Measurements from ENCODE around the gene MTPN.

Gene MTPN

GRCh38 chr7:135929249-135929648 is 47.9 kb downstream of the MTPN start:
- no peak for DNase-seq

DNA sequence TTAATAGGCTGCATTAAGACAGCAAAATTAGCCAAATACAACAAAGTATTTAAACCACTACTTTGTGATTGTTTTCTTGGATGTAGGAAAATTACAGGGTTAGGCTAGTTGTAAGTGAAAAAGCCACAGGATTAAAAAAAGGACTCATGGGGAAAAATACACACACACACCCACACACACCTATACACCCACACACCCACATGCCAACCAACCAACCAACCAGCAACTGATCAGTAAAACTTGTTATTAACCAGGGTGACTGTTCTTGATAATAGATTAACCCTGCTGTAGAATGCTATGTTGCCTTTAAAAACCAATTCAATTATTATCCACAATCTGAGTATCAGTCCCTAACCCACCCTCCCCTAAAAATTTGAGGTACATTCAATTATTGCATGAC is 49.0 kb downstream of the MTPN start:
- DNase-seq, result no peak

GRCh38 chr7:135925210-135925609 is 51.9 kb downstream of the MTPN start:
- no peak for DNase-seq

DNA sequence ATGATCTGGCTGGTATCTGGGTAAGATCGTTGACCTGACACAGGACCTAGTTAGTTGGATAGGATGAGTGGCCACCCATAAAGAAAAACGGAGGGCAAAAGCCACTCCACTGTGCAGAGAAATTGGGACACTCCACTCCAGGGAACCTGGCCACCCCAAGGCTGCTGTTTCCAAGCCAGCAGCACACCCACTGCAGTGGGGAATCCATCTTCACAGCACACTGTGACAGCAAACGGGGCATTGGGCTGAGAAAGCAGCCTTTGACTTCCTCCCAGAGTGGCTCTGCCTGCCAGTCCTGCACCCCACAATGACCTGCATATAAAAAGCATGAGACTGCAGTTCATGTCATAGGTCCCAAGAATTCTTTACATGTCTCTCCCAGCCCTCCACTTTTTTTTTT is 52.9 kb downstream of the MTPN start:
- DNase-seq, result no peak

GRCh38 chr7:135922263-135922662 is 54.9 kb downstream of the MTPN start:
- DNase-seq, result no peak

DNA sequence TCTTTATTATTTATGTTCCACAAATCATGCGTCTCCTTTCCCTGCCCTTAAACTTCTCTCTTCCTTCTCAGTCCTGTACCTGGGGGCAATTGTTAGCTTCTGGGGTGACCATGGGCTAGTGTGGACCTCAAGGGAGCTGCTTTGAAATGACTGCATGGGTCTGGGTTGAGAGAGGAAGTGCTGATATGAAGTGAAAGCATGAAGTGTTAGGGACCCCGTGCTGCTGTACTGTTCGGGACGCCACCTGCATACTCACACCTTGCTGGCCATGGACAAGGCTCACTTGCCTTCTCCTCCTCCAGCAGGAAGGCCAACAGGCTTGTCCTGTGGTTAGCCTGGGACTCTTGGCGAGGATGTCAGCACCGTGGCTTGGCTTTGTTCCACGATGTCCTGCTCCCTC is 56.7 kb downstream of the MTPN start:
- no peak for DNase-seq

- no peak for DNase-seq
Observed at GRCh38 chr7:135919071-135919841, 57.9 kb downstream of the MTPN start.

DNA sequence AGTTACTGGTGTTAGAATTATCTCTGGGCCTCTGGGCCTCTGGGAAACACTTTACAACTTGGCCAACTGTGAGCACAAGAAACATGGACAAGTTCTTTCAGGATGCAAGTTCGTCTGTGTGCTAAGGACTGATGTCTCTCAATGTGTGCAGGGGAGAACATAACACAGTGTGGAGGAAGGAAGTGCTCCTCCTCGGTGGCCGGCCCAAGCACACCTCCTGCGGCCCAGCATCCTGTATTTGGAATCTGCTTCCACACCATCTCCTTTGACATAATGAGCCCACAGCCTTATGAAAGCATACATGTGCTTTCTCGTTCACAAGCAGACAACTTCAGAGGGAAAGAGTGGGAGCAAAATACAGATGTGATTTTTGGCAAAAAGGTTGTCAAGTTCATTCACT is 59.0 kb downstream of the MTPN start:
- DNase-seq, result no peak

- no peak for DNase-seq
Observed at GRCh38 chr7:135917721-135918120, 59.4 kb downstream of the MTPN start.

DNA sequence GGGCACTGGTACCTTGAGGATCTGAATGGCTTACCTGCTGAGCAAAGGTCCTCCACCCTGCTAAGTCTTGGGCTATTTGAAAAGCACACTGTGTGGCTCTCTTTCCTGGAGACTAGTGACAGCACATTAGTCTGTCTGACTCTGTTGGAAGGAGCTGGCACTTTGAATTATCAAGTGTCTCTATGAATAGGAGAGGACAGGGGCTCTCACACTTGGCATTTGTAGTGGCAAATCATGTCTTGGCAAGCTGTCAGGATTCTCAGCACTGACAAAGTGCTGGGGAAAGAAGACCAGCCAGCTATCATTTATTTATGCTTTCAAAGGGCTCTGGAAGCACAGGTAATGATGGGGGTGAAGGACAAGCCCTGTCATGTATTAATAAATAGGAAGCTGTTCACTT is 62.8 kb downstream of the MTPN start:
- DNase-seq, result no peak

DNA sequence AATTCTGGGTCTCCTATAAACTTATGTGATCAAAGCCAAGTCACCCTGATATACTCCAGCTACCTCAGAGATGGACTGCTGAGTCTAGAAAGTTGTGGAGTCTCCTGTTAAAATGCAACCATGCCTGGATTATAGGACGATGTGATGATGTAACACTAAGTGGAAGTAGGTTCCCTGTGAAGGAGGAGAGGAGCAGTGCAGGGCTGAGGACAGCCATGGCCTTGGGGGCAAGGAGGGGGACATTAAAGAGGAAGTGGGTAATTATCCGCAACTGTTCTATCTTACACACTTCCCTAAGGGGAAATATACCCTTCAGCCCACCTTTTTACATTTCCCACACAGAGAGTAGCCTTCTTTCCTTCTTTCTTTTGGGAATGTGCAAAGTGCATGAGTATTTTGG is 63.8 kb downstream of the MTPN start:
- no peak for DNase-seq

DNA sequence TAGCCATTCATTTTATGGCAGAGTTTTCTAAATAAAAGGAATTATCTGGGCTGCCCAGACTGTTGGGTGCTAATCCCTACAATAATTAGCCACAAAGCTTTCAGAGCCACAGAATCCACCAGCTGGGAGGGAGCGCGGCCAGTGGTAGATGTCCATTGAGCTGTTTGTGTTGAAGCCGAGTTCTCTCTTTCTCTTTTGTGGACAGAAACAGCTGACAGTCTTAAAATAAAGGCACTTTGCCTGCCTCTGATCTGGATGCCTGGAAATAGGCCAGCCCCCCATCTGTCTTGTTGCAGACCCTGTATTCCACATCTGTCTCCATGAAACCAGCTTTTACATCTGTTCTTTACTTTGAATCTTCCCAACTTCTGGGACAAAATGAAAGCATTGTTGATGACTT is 66.1 kb downstream of the MTPN start:
- DNase-seq, result peak in 19 of 58 donors; percentile 2 to 35 (median 10)

DNA sequence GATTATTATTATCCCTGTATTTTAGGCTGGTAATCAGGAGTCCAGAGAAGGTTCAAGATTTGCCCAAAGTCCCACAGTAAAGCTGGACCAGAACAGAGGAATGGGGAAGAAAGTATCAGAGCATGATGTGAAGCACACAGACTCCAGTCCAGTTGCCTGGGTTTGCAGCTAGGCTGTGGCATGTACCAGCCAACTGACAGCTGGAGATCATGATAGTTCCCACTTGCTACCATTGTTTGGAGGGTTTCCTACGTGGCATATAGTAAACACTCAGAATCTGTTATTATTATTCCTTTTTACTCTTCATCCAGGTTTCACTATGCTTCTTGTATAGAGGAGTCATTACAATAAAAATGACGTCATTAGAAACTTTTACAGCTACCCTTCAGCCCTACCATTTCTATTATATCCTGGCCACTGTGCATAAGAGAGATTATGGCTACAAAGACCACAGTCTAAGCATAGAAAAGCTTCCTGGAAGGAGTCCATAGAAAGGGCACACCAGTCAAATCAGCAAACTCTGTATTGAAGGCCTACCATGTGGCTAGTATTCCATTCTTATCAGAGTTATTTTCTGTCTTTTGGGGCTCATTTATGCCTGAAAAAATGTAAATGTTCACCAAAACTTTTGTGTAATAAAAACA is 66.6 kb downstream of the MTPN start:
- no peak for DNase-seq

- no peak for DNase-seq
Observed at GRCh38 chr7:135905858-135906257, 71.3 kb downstream of the MTPN start.

- no peak for DNase-seq
Observed at GRCh38 chr7:135905355-135905754, 71.8 kb downstream of the MTPN start.

GRCh38 chr7:135904282-135904681 is 72.9 kb downstream of the MTPN start:
- no peak for DNase-seq

DNA sequence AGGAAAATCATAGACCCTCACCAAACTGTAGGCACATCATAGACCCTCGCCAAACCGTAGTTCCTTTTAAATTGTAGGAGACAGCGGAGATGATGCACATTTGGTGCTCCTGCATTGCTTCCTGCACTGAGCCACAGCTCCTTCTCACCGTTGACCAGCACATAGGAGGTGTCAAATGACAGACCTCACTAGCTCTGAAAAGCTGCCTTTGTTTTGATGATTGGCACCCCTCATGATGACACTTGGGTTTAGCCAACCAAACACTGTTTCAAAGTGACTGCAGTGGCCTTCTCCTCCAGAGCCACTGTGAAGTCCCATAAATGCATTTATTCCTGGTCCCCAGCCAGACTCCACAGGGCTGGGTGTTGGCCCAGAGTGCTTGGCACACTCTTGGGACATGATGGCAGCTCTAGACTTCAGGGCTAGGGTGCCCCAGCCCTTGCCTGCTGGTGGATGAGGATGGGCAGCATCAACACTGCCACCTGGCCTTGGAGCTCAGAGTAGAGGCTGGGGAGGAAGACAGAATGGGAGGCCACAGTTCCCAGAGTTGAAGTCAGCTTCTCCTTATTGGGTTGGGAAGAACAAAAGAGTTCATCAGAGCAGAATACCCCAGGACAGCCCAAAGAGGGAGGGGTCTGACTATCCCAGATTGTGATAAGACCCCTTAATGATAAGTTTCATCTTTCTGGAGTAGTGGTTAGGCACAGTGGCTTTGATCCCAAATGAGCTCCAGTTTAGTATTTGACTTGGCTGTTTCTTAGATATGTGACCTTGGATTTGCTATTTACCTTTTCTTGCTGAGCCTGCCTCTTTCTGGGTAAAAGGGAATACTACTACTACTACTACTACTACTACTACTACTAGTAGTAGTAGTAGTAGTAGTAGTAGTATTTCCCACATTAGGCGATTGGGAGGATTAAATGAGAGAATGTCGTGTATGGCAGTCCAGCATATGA is 75.3 kb downstream of the MTPN start:
- DNase-seq, result no peak

DNA sequence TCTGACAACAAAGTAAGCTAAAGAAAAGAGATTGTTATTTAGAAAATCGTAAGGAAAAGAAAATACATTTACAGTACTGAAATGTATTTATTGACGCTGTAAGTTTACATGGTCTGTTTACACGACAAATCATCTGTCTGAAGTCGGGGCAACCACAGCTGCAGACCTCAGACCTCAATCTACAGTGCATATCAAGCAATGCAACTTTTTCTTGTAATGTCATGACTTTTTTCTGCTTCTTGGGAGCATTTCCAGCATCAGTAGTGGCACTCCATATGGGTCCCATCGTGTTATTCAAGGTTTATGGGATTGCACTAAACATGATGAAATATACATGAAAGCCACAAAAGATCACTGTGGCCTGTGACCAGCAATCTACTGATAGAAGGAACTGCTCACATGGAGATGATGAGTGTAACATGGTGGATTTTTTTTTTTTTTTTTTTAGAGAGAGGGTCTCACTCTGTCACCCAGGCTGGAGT is 77.1 kb downstream of the MTPN start:
- no peak for DNase-seq

- DNase-seq, result no peak
Observed at GRCh38 chr7:135899458-135900064, 77.6 kb downstream of the MTPN start.

GRCh38 chr7:135898226-135898625 is 78.9 kb downstream of the MTPN start:
- no peak for DNase-seq

DNA sequence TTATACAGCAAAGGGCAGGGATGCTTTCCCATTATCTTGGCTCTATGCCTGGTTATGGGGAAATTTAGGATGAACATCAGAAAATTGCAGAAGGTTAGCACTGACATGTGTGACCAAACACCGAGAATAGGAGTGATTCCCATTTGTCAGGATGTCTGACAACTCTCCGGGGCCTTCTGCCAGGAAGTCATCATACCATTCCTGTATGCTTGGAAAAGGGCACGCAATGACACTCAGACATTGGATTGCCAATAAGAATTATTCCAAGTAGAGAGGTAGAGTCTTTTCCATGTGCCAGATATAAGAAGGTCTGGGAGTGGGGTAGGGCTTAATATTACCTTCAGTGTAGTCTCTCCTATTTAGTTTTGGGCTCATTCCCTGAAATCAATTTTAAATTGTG is 82.3 kb downstream of the MTPN start:
- no peak for DNase-seq
